Upper lobe of left lung (tissue), 6 donors: ENCODE results near the gene GPR141. TPM values are rescaled to one million over a fixed set of nuclear protein-coding genes. Genes with fewer than 3 reads are reported as not detected.

Source experiments
- ATAC-seq, 2 donors: fragments of 200-7000 bp; cut with Tn5 transposase; one replicate each; pipeline ENCODE4 v1.9.1; 2022; ENCODE audit warnings: mild to moderate bottlenecking in 2 of 2, moderate library complexity in 2 of 2; ENCODE audit not compliant: low FRiP score in 2 of 2
- DNase-seq, 2 donors: peaks; one replicate each; pipeline ENCODE4 v3.0.0-alpha.2; 2019 to 2020
- H3K27ac ChIP-seq, 4 donors: fragments of 200-600 bp; sonication (generic); one replicate each; pipeline ENCODE4 v1.5.1; 2016 to 2019
- H3K27me3 ChIP-seq, 4 donors: fragments of 200-600 bp; sonication (generic); one replicate each; pipeline ENCODE4 v1.5.1; 2017 to 2019
- H3K36me3 ChIP-seq, 4 donors: fragments of 200-600 bp; sonication (generic); one replicate each; pipeline ENCODE4 v1.5.1; 2016 to 2019
- H3K4me1 ChIP-seq, 4 donors: fragments of 200-600 bp; sonication (generic); one replicate each; pipeline ENCODE4 v1.5.1; 2018 to 2019
- H3K4me3 ChIP-seq, 4 donors: fragments of 200-600 bp; sonication (generic); one replicate each; pipeline ENCODE4 v1.5.1; 2017 to 2019; ENCODE audit warnings: mild to moderate bottlenecking in 2 of 4, moderate library complexity in 1 of 4
- H3K9me3 ChIP-seq, 4 donors: fragments of 200-600 bp; sonication (generic); one replicate each; pipeline ENCODE4 v1.5.1; 2018 to 2019
- CTCF ChIP-seq, 6 experiments: fragments of 450-650 bp in 4 of 6; fragments of 200-600 bp in 2 of 6; sonication (generic) in 2 of 6; IDR thresholded peaks; one replicate each; pipeline ENCODE4 v1.5.1; 2016 to 2019; ENCODE audit warnings: antibody characterized with exemption in 6 of 6
- EP300 ChIP-seq, 4 donors: sonication (generic); formaldehyde crosslinking; IDR thresholded peaks; one replicate each; pipeline ENCODE4 v1.5.1; 2017; ENCODE audit warnings: antibody characterized with exemption in 4 of 4, control low read depth in 2 of 4
- POLR2A ChIP-seq, 4 donors: fragments of 450-650 bp; IDR thresholded peaks; one replicate each; pipeline ENCODE4 v1.5.1; 2016 to 2017; ENCODE audit warnings: antibody characterized with exemption in 4 of 4, mild to moderate bottlenecking in 2 of 4
- POLR2AphosphoS5 ChIP-seq, 2 donors: sonication (generic); formaldehyde crosslinking; IDR thresholded peaks; one replicate each; pipeline ENCODE4 v1.5.1; 2017; ENCODE audit warnings: antibody characterized with exemption in 2 of 2
- WGBS, 2 donors: methylation state at CpG; one replicate each; pipeline ENCODE4 v1.1.5; 2017 to 2018; 5-methylcytosine and 5-hydroxymethylcytosine counted together
- total RNA-seq, 6 donors: library from RNA; depleted of rRNA in 4 of 6; stranded (reverse); fragments of >200 nt in 4 of 6; gene quantifications; one replicate each; pipeline versions ENCODE4 v1.1.0 to v1.2.1, GENCODE V29; 2016 to 2021
- donor health status: DM: no; HTN: no; CAD: no; lungs with moderate emphysema.
- donor health status: DM: no; HTN: yes; CAD: no; lungs with severe emphysema.

The GPR141 gene
- total RNA-seq, 6 donors from 2014 or later: 1.4 to 4.4 (median 3.9) TPM; not detected in 1

GRCh38 chr7:37758501-37759045 is 75.0 kb downstream of the GPR141 start:
- Histone ChIP-seq H3K4me1 (no peaks in the 10 kb centered on the region), H3K9me3 (no peaks in the 10 kb centered on the region), H3K4me3 (no peak overlapping the region), H3K27ac (no peak overlapping the region), H3K36me3 (no peaks in the 10 kb centered on the region), H3K27me3 (no peaks in the 10 kb centered on the region)
- 81 to 82% methylated on average over 3 of the region's 3 CpGs for WGBS, 2 donors
- no peak for TF ChIP-seq POLR2A (IDR thresholded peaks at IDR 0.05)
- TF ChIP-seq CTCF (IDR thresholded peaks at IDR 0.05): no peak
- no peak for TF ChIP-seq EP300 (IDR thresholded peaks at IDR 0.05)
- no peak for TF ChIP-seq POLR2AphosphoS5 (IDR thresholded peaks at IDR 0.05)
- no peak for ATAC-seq
- DNase-seq: no peak

- ATAC-seq: no peak
- WGBS, 2 donors: 67 to 70% methylated on average over 3 to 5 of the region's 5 CpGs
- TF ChIP-seq POLR2AphosphoS5 (IDR thresholded peaks at IDR 0.05) (no peak), POLR2A (IDR thresholded peaks at IDR 0.05) (no peak)
Observed at GRCh38 chr7:37759526-37759925, 76.0 kb downstream of the GPR141 start.

GRCh38 chr7:37765421-37765829 is 81.9 kb downstream of the GPR141 start:
- H3K9me3 ChIP-seq: no peaks in the 10 kb centered on the region
- H3K27ac ChIP-seq: peak overlapping the region; percentile 30 to 55 (median 40)
- WGBS, 2 donors: 53 to 56% methylated on average over 4 of the region's 4 CpGs
- ATAC-seq (no peak), DNase-seq (no peak)
- H3K36me3 ChIP-seq: no peaks in the 10 kb centered on the region
- H3K27me3 ChIP-seq: no peaks in the 10 kb centered on the region
- H3K4me1 ChIP-seq: no peaks in the 10 kb centered on the region
- no peak overlapping the region for H3K4me3 ChIP-seq
- TF ChIP-seq EP300 (IDR thresholded peaks at IDR 0.05): no peak
- TF ChIP-seq POLR2A (IDR thresholded peaks at IDR 0.05): no peak
- no peak for TF ChIP-seq POLR2AphosphoS5 (IDR thresholded peaks at IDR 0.05)
- TF ChIP-seq CTCF (IDR thresholded peaks at IDR 0.05): no peak

More at GRCh38 chr7:37759526-37759925, 76.0 kb downstream of the GPR141 start:
- Histone ChIP-seq H3K9me3 (no peaks in the 10 kb centered on the region), H3K27ac (no peak overlapping the region), H3K4me1 (no peaks in the 10 kb centered on the region), H3K4me3 (no peak overlapping the region), H3K27me3 (no peaks in the 10 kb centered on the region), H3K36me3 (no peaks in the 10 kb centered on the region)
- DNase-seq: no peak

GRCh38 chr7:37765872-37766525 is 82.4 kb downstream of the GPR141 start:
- H3K4me1 ChIP-seq: no peaks in the 10 kb centered on the region
- ATAC-seq: peak in 1 of 2 donors; percentile 78
- H3K27ac ChIP-seq: peak overlapping the region; percentile 30 to 55 (median 48)
- no peaks in the 10 kb centered on the region for H3K36me3 ChIP-seq
- no peaks in the 10 kb centered on the region for H3K27me3 ChIP-seq
- no peaks in the 10 kb centered on the region for H3K9me3 ChIP-seq
- 69 to 79% methylated on average over 6 of the region's 6 CpGs for WGBS, 2 donors
- H3K4me3 ChIP-seq: no peak overlapping the region
- peak in 1 of 2 donors; percentile 55 for DNase-seq
- TF ChIP-seq POLR2AphosphoS5 (IDR thresholded peaks at IDR 0.05): no peak
- no peak for TF ChIP-seq EP300 (IDR thresholded peaks at IDR 0.05)
- TF ChIP-seq POLR2A (IDR thresholded peaks at IDR 0.05): no peak
- no peak for TF ChIP-seq CTCF (IDR thresholded peaks at IDR 0.05)

- 66 to 68% methylated on average over 1 of the region's 1 CpG for WGBS, 2 donors
Observed at GRCh38 chr7:37768611-37769010, 85.0 kb downstream of the GPR141 start.

More at GRCh38 chr7:37768611-37769010, 85.0 kb downstream of the GPR141 start:
- H3K27ac ChIP-seq: no peak overlapping the region
- H3K4me3 ChIP-seq: no peak overlapping the region
- no peak for ATAC-seq
- H3K36me3 ChIP-seq: no peaks in the 10 kb centered on the region
- no peaks in the 10 kb centered on the region for H3K4me1 ChIP-seq
- H3K9me3 ChIP-seq: no peaks in the 10 kb centered on the region
- no peak for DNase-seq
- H3K27me3 ChIP-seq: no peaks in the 10 kb centered on the region
- TF ChIP-seq POLR2A (IDR thresholded peaks at IDR 0.05) (no peak), CTCF (IDR thresholded peaks at IDR 0.05) (no peak), EP300 (IDR thresholded peaks at IDR 0.05) (no peak), POLR2AphosphoS5 (IDR thresholded peaks at IDR 0.05) (no peak)
